SK-MEL-5 (cell line): Measurements from ENCODE around the gene ANKRD52. TPM values are rescaled to one million over a fixed set of nuclear protein-coding genes. Genes with fewer than 3 reads are reported as not detected.
A peak's percentile ranks its signal among the peaks of the same experiment; 100 is the strongest.
"Not testable (repeated sequence)": the region's sequence is repeated elsewhere in the genome, so short reads cannot be mapped to it uniquely, and the experiment has no call there.

Experiments
- DNase-seq: peaks from one replicate; pipeline ENCODE4 v3.0.0-alpha.2; 2016; ENCODE audit warnings: low read depth, low spot score
- in situ Hi-C: cut with HindIII; loops from 2 replicates; pipeline ENCODE4 v1.10.0; 2016; ENCODE audit warnings: low sequenced_read_pairs, high pct_unique_total_duplicates, low pct_unique_long_range_greater_than_20kb
- total RNA-seq: library from RNA; depleted of rRNA; stranded (reverse); fragments of >200 nt; shearing (Covaris generic); gene quantifications from 2 replicates; pipeline ENCODE4 v1.2.3, GENCODE V29; 2014

ANKRD52 gene
- total RNA-seq, 1 experiment from 2014 or later: 13.5 TPM

GRCh38 chr12:56282030-56282429 lies 23.8 kb upstream of the ANKRD52 start:
- in situ Hi-C loops: no loop called here
- DNase-seq: no peak

- DNase-seq: no peak
- in situ Hi-C loops: no loop called here
These were observed 22.7 kb upstream of the ANKRD52 start for GRCh38 chr12:56280849-56281248.

- in situ Hi-C loops: no loop called here
- DNase-seq: no peak
These were observed 20.7 kb upstream of the ANKRD52 start for GRCh38 chr12:56278905-56279304.

GRCh38 chr12:56274299-56274698 lies 16.1 kb upstream of the ANKRD52 start:
- DNase-seq: no peak
- in situ Hi-C loops: no loop called here

- DNase-seq, in situ Hi-C loops: not testable (repeated sequence)
These were observed 14.3 kb upstream of the ANKRD52 start for GRCh38 chr12:56272468-56272867.

- peak; percentile 65 for DNase-seq
- in situ Hi-C loops: no loop called here
These were observed 12.8 kb upstream of the ANKRD52 start for GRCh38 chr12:56271031-56271430.

DNA sequence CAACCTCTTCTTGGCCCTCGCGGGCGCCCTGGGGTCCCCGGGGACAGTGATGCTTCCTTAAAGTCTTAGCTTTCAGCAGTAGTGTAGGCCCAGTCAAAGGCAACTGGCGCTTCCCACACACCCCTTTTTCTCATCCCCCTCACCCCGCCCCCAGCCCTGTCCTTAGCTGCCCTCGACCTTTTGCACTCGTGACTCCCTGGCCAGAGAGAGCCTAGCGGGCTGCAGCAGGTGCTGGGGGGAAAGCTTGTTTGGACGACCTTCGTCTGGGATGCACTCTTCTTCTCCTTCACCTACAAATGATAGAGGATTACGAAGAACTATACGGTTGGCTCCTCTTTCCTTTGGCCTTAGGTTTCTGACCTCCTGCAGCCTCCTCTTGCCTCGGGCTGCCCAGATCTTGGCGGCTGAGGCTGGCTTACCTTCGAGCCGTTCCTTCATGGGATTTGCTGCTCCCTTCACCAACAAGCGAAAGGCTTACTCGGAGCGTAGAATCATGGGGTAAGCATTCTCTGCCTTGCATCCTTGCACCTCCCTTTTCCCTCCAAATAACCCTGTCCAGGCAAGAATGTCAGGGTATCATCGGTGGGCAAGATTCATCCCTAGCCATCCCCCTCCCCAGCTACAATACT lies 9.4 kb upstream of the ANKRD52 start:
- in situ Hi-C loops: no loop called here

DNA sequence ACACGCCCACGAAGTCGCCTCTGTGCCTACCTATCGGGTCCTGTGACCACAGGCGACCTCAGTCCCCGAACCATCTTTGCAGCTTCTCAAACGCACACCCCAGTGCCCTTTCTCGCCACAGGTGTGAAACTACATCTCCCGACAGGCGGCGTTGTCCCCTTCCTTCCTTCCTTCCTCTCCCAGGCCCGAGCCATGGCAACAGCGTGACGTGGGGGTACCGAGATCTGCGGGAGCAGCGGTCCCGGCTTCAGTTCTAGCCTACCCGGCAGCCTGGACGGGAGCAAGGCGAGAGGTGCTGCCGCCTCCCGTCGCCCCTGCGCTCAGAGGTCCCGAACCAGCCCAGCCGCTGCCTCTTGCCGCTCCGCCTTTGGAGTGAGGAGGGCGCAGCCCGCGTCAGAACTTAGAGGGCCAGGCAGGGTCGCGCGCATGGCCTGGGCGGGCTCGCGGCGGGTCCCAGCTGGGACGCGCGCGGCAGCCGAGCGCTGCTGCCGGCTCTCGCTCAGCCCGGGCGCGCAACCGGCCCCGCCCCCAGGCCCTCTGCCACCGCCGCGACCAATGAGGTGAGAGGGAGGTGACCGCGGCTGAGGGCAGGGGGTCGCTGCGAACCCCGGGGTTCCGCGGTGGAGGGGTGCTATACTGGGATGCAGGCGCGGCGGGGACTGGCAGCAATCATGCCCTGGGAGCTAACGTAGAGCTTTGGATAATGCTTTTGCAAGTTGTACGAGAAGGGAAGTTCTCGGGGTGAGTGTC lies 8.7 kb upstream of the ANKRD52 start, which contains the start of gene COQ10A:
TSS of gene COQ10A (plus strand) at position 250 of the 750 bp plus-strand sequence. CDS start at position 427, 177 bp downstream.
- peak; percentile 90 for DNase-seq
- in situ Hi-C loops: no loop called here

More for the DNA sequence above, 9.4 kb upstream of the ANKRD52 start:
- DNase-seq: peak; percentile 11

- DNase-seq, in situ Hi-C loops: not testable (repeated sequence)
These were observed 8.0 kb upstream of the ANKRD52 start for GRCh38 chr12:56266068-56266692.

GRCh38 chr12:56262955-56263354 lies 4.8 kb upstream of the ANKRD52 start:
- DNase-seq, in situ Hi-C loops: not testable (repeated sequence)

DNA sequence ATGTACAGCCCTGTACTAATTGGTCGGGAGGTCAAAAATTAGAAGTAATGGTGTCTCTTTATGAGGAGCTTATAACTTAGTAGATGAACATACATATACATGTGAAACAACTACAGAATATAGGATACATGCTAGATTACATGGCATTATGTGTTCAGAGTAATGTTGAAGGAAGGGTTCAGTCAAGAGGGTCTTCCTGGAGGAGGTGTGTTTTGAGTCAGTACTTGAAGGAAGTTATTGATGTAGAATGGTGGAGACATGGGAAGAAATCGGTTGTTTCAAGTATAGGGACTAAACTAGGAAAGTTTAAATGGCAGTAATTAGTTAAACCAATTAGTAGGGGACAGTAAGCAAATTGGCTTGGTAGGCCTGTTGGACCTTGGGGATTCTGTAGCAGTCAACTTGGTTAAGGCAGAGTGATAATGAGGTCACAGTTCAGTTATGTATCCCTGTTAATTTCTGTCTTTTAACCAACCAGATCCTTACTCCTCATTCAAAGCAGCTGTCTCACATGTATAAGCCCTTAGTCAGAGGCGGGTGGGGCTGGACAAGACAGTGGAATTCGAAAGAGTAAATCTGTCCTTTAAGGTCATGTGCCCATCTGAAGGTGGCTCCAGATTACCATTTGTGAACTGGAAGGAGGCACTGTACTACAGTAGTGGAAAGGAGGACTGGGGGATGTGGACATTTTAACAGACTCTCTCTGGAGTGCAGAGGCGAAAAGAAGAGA lies 3.5 kb upstream of the ANKRD52 start:
- in situ Hi-C loops: no loop called here
- DNase-seq: peak; percentile 26

DNA sequence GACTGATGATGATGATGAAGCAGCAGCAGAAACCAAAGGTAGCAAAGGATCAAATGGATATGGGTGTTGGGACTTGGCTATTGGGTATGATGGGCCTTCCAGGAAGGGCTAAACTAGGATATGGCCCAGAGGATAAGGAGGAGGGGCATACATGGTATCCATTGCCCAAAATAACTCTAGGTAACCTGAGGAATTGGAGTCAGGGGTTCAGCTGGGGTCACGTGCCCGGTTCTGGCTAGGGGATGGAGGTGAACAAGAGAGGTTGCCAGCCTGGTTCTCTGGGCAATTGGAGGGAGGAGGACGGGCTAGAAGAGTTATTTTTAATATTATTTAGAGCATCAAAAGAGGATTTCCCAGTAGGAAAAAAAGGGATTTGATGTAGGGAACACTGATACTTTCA lies 2.7 kb upstream of the ANKRD52 start:
- DNase-seq: no peak
- in situ Hi-C loops: no loop called here

DNA sequence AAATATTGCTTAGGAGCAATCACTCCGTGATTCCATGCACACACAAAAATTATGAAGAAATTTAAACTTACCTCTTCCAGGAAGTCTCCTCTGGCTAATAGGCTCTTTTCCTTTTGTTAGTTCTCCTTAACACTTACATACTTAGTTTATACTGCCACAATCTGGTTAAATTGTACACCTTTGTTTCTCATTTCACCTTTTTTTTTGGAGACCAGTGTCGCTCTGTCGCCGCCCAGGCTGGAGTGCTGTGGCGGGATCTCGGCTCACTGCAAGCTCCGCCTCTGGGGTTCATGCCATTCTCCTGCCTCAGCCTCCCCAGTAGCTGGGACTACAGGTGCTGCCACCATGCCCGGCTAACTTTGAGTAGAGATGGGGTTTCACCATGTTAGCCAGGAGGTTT lies 2.2 kb upstream of the ANKRD52 start:
- in situ Hi-C loops: no loop called here
- DNase-seq: no peak

- no peak for DNase-seq
- in situ Hi-C loops: no loop called here
These were observed 618 bp upstream of the ANKRD52 start for GRCh38 chr12:56258820-56259183.

DNA sequence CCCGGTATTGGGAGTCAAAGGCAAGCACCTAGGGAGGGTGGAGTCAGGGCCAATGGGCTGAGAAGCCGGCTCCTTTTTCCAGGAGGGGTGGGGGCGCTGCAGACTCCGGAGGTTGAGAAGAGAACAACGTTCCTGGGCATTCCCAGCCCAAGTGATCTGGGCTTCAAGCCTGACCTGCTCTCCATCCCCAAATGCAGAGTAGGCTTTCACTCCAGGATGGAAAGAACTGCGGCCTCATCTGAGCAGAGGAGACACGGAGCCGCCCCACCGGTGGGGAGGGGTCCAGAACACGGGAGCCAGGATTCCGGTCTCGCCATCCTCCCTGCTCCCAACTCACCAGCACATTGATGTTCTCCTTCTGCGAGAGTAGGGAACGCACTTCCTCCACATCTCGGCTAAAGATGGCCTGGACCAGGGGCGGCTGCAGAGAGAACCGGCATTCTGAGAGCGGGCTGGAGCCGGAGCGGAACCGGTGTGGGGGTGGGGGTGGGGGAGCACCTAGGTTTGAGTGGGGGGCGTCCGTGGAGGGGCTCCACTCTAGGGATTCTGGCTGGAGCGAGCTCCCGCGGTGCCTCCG lies 605 bp downstream of the ANKRD52 start:
- peak; percentile 46 for DNase-seq
- in situ Hi-C loops: no loop called here

GRCh38 chr12:56257071-56257470 lies 1.1 kb downstream of the ANKRD52 start:
- in situ Hi-C loops: no loop called here
- DNase-seq: no peak

DNA sequence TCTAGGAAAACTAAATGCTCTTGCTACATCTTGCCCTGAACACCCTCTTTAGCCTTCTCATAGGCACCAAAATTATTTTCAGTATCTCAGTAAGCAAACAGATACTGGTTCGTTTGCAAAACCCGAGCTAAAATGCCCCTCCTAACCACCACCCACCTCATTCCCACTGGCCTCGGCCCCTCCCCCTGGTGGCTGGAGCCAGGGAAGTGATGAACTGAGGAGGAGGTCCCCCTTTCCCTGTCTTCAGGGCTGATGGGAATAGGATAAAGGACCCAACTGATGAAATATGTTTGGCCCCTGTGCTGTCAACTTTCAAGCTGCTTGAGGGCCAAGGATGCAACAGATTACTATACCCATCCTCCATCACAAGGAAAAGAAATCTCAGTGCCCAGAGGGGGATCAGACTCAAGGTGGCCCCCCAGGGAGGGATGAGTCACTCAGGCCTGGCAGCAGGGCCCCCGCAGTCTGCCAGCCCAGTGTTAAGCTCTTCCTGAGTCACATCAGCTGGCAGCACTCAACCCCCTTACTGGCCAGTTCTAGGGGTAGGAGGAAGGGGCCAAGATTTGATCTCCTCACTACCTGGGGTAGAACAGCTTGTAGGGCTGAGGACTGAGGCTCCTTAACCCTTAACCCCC lies 1.7 kb downstream of the ANKRD52 start:
- DNase-seq: no peak
- in situ Hi-C loops: no loop called here
